ENCODE data around the gene NEURL1B.

- no peak for TF ChIP-seq CTCF (IDR thresholded peaks at IDR 0.05)
- TF ChIP-seq POLR2A (IDR thresholded peaks at IDR 0.05), result no peak
Observed at GRCh38 chr5:172710676-172711075, 69.6 kb downstream of the NEURL1B start.

Data from body of pancreas (tissue), 4 donors.